Measurements from ENCODE around the gene RPL13A. TPM values are rescaled to one million over a fixed set of nuclear protein-coding genes. Genes with fewer than 3 reads are reported as not detected.
A peak's percentile ranks its signal among the peaks of the same experiment; 100 is the strongest.

RPL13A gene
- total RNA-seq, 4 donors from 2014 or later, result 1,269 to 3,399 (median 2,205) TPM

DNA sequence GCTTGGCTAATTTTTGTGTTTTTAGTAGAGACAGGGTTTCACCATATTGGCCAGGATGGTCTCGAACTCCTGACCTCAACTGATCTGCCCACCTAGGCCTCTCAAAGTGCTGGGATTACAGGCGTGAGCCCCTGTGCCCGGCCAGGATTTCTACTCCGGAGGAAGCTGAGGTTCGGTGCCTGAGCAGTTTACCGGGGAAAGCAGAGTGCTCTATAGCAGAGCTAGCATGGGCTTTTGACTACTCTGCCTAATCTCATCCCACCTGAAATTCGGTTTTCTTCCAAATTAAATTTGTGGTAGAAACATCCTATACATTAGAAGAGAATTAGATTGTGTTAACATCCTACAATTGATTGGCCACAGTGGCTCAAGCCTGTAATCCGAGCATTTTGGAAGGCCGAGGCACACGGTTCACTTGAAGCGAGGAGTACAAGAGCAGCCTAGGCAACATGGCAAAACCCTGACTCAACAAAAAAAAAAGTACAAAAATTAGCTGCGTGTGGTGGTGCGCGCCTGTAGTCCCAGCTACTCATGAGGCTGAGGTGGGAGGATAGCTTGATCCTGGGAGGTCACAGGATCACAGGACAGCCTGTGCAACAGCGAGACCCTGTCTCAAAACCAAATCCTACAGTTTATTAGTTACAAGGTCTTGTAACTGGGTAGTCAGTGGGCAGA, 1.6 kb downstream of the RPL13A start:
- TF ChIP-seq POLR2AphosphoS5 (IDR thresholded peaks at IDR 0.05) (no peak), EP300 (IDR thresholded peaks at IDR 0.05) (no peak), CTCF (IDR thresholded peaks at IDR 0.05) (no peak), POLR2A (IDR thresholded peaks at IDR 0.05) (no peak)
- peak overlapping the region; percentile 73 to 92 for H3K4me3 ChIP-seq
- H3K9me3 ChIP-seq, result no peaks in the 10 kb centered on the region
- H3K4me1 ChIP-seq, result peaks cover 7 to 39% (median 18%) of the 10 kb centered on the region in 3 donors
- peaks cover 7 to 68% of the 10 kb centered on the region in 2 donors for H3K36me3 ChIP-seq
- no peak for ATAC-seq
- peak overlapping the region; percentile 87 to 93 (median 92) for H3K27ac ChIP-seq
- 18 to 30% methylated on average over 10 to 14 of the region's 15 CpGs for WGBS, 2 donors (ENCODE audit: low coverage in 1 of 2)
- H3K27me3 ChIP-seq, result no peaks in the 10 kb centered on the region

DNA sequence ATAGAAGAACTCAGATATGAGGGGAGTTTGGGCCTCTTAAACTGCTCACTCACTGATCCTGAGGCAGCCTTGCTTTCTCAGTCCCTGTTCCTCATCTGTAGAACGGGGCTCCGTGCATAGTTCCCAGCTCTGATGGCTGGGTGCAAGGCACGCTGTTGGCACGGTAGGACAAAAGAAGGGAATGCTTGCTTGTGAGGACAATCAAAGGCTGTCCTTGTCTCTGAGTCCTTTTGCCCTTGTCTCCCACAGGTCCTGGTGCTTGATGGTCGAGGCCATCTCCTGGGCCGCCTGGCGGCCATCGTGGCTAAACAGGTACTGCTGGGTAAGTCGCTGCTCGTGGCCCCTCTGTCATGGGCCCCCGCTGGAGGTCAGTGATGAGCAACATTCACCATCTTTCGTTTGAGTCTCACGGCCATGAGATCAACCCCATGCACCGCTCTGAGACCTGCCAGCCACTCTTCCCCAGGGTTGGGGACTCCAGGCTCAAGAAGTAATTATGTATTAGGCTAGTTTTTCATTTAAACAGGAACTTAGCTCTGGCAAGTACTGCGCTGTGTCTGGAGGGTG, 2.3 kb downstream of the RPL13A start:
- peak overlapping the region in 1 of 2 donors; percentile 73 for H3K4me3 ChIP-seq
- no peak for ATAC-seq
- no peaks in the 10 kb centered on the region for H3K27me3 ChIP-seq
- TF ChIP-seq CTCF (IDR thresholded peaks at IDR 0.05) (no peak), POLR2A (IDR thresholded peaks at IDR 0.05) (no peak), POLR2AphosphoS5 (IDR thresholded peaks at IDR 0.05) (no peak), EP300 (IDR thresholded peaks at IDR 0.05) (no peak)
- H3K9me3 ChIP-seq, result no peaks in the 10 kb centered on the region
- peaks cover 7 to 39% (median 18%) of the 10 kb centered on the region in 3 donors for H3K4me1 ChIP-seq
- H3K27ac ChIP-seq, result peak overlapping the region in 3 of 4 donors; percentile 90 to 93 (median 93)
- H3K36me3 ChIP-seq, result peaks cover 7 to 62% of the 10 kb centered on the region in 2 donors
- WGBS, 2 donors (ENCODE audit: low coverage in 1 of 2), result 60% methylated on average over 3 of the region's 15 CpGs; no CpG with 5 or more reads in 1 of the 2 donors

- 100% methylated on average over 2 of the region's 27 CpGs; no CpG with 5 or more reads in 1 of the 2 donors for WGBS, 2 donors (ENCODE audit: low coverage in 1 of 2)
- H3K4me1 ChIP-seq, result peaks cover 7 to 44% (median 22%) of the 10 kb centered on the region in 3 donors
- H3K27ac ChIP-seq, result peak overlapping the region in 3 of 4 donors; percentile 49 to 93 (median 90)
- TF ChIP-seq EP300 (IDR thresholded peaks at IDR 0.05) (no peak), CTCF (IDR thresholded peaks at IDR 0.05) (peak in 1 of 4 experiments; percentile 9)
- peaks cover 7 to 58% of the 10 kb centered on the region in 2 donors for H3K36me3 ChIP-seq
- no peak overlapping the region for H3K4me3 ChIP-seq
- no peaks in the 10 kb centered on the region for H3K9me3 ChIP-seq
- no peaks in the 10 kb centered on the region for H3K27me3 ChIP-seq
- ATAC-seq, result no peak
These were observed 3.0 kb downstream of the RPL13A start for GRCh38 chr19:49490287-49491029.

GRCh38 chr19:49491030-49491803, 3.8 kb downstream of the RPL13A start:
- TF ChIP-seq POLR2AphosphoS5 (IDR thresholded peaks at IDR 0.05) (no peak), POLR2A (IDR thresholded peaks at IDR 0.05) (no peak), EP300 (IDR thresholded peaks at IDR 0.05) (no peak), CTCF (IDR thresholded peaks at IDR 0.05) (no peak)
- ATAC-seq, result no peak
- peaks cover 7 to 47% (median 23%) of the 10 kb centered on the region in 3 donors for H3K4me1 ChIP-seq
- no peak overlapping the region for H3K4me3 ChIP-seq
- H3K27ac ChIP-seq, result peak overlapping the region in 3 of 4 donors; percentile 35 to 93 (median 49)
- WGBS, 2 donors (ENCODE audit: low coverage in 1 of 2), result 58 to 92% methylated on average over 4 of the region's 17 CpGs
- H3K36me3 ChIP-seq, result peaks cover 7 to 50% of the 10 kb centered on the region in 2 donors
- H3K27me3 ChIP-seq, result no peaks in the 10 kb centered on the region
- H3K9me3 ChIP-seq, result no peaks in the 10 kb centered on the region

Measured in gastroesophageal sphincter (tissue), 4 donors.